ENCODE data around the gene TRIM27.
"Not testable (repeated sequence)": the region's sequence is repeated elsewhere in the genome, so short reads cannot be mapped to it uniquely, and the experiment has no call there.

Gene TRIM27

DNA sequence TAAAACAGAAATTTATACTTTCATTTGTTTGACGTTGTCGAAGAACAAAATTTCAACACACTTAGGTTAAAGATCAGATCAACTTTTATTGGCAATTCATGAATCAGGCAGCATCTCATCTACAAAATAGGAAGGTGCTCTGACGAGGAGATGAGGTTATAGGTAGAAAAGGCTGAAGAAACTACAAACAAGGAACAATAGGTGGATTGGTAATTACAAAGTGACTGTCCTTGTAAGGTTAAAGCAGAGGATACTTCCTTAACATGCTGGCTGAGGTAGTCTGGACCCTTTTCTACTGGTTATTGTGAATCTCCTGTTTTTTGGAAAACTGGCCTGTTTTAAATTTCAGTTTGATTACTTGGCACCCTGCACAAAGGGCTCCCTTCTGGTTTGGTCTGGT, 32.5 kb upstream of the TRIM27 start:
- no peak for DNase-seq (ENCODE audit: low read depth)
- TF ChIP-seq, protein P1, sequence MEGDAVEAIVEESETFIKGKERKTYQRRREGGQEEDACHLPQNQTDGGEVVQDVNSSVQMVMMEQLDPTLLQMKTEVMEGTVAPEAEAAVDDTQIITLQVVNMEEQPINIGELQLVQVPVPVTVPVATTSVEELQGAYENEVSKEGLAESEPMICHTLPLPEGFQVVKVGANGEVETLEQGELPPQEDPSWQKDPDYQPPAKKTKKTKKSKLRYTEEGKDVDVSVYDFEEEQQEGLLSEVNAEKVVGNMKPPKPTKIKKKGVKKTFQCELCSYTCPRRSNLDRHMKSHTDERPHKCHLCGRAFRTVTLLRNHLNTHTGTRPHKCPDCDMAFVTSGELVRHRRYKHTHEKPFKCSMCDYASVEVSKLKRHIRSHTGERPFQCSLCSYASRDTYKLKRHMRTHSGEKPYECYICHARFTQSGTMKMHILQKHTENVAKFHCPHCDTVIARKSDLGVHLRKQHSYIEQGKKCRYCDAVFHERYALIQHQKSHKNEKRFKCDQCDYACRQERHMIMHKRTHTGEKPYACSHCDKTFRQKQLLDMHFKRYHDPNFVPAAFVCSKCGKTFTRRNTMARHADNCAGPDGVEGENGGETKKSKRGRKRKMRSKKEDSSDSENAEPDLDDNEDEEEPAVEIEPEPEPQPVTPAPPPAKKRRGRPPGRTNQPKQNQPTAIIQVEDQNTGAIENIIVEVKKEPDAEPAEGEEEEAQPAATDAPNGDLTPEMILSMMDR (conservative IDR thresholded peaks at IDR 0.05; ENCODE audit: control insufficient read depth, insufficient read depth, low read depth, low read length): no peak
- no peak overlapping the region for H3K4me3 ChIP-seq (ENCODE audit: control insufficient read depth, low read depth, low read length)

DNA sequence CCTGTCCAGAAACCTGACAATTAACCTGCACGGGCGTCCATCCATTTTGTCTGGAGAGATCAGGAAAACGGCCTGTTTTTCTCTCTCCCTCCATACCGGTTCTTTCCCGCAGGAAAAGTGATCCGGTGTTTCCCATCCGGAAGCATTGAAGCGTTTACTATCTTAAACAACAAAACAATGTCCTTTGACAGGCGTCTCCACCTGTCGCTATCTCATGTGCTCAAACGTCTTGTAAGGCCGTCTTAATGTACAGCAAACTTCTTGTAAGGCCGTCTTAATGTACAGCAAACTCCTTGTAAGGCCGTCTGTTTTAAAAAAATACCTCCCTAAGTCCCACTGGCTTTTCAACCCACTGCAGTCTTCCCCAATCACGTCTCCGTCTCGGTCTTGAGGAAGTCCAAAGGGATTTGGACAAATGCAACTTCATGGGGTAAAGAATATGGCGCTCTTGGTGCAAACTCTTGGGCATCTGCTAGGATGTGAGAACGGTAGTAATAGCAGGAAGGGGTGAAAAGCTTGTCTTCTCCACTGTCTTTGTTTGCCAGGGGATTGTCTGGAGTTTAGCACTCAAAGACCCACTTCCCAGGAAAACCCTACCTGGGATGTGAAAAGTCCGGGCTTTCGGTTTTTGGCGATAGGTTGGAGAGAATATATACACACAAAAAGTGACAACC, 29.9 kb upstream of the TRIM27 start:
- peak overlapping the region; percentile 83 for H3K4me3 ChIP-seq (ENCODE audit: control insufficient read depth, low read depth, low read length)
- TF ChIP-seq, protein P1 (conservative IDR thresholded peaks at IDR 0.05; ENCODE audit: control insufficient read depth, insufficient read depth, low read depth, low read length): no peak
- peak; percentile 34 for DNase-seq (ENCODE audit: low read depth)

DNA sequence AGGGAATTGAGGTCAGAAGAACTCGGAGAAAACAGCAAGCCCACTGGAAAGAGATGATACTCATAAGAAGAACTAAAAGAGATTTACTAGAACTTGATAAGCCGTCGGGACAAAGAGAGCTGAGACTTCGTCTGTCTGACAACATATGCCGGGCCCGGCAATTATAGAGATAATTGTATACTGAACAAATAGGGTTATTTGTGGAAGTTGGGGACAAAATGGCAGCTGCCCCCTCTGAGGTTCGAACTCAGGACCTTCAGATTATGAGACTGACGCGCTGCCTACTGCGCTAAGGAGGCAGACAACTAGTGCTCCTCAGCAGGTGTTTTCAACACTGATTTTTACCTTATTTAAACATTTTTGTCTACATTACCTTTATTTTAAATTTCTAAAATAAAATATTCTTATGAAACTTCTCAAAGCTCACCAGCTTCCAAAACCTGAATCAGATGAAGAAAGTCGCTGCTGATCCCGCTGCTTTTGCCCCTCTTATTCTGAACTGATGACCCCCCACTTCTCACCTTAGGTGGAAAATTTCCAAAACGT, 29.3 kb upstream of the TRIM27 start:
- peak overlapping the region; percentile 83 for H3K4me3 ChIP-seq (ENCODE audit: control insufficient read depth, low read depth, low read length)
- TF ChIP-seq, protein P1 (conservative IDR thresholded peaks at IDR 0.05; ENCODE audit: control insufficient read depth, insufficient read depth, low read depth, low read length): no peak
- peak; percentile 68 for DNase-seq (ENCODE audit: low read depth)

DNA sequence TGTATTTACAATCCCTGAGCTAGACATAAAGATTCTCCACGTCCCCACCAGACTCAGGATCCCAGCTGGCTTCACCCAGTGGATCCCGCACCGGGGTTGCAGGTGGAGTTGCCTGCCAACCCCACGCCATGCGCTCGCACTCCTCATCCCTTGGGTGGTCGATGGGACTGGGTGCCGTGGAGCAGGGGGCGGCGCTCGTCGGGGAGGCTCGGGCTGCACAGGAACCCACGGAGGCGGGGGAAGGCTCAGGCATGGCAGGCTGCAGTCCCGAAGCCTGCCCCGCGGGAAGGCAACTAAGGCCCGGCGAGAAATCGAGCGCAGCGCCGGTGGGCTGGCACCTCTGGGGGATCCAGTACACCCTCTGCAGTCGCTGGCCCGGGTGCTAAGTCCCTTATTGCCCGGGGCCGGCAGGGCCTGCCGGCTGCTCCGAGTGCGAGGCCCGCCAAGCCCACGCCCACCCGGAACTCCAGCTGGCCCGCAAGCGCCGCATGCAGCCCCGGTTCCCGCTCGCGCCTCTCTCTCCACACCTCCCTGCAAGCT, 25.9 kb upstream of the TRIM27 start:
- H3K4me3 ChIP-seq (ENCODE audit: control insufficient read depth, low read depth, low read length); DNase-seq (ENCODE audit: low read depth): not testable (repeated sequence)

DNA sequence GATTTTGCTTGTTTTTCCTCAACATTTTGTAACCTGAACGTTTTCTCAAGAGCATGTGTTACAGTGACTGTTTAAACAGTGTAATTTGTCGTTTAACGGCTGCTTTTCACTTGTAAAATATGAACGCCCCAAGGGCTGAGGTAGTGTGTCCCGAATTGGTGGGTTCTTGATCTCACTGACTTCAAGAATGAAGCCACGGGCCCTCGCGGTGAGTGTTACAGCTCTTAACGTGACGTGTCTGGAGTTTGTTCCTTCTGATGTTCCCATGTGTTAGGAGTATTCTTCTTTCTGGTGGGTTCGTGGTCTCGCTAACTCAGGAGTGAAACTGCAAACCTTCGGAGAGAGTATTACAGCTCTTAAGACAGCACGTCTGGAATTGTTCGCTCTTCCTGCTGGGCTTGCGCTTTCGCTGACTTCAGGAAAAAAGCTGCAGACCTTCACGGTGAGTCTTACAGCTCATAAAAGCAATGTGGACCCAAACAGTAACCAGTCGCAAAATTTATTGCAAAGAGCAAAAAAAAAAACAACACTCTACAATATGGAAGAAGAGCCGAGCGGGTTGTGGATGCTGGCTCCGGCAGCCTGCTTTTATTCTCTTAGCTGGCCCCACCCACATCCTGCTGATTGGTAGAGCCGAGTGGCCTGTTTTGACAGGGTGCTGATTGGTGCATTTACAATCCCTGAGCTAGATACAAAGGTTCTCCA, 25.1 kb upstream of the TRIM27 start:
- TF ChIP-seq, protein P1 (conservative IDR thresholded peaks at IDR 0.05; ENCODE audit: control insufficient read depth, insufficient read depth, low read depth, low read length): no peak
- no peak for DNase-seq (ENCODE audit: low read depth)
- H3K4me3 ChIP-seq (ENCODE audit: control insufficient read depth, low read depth, low read length): no peak overlapping the region

DNA sequence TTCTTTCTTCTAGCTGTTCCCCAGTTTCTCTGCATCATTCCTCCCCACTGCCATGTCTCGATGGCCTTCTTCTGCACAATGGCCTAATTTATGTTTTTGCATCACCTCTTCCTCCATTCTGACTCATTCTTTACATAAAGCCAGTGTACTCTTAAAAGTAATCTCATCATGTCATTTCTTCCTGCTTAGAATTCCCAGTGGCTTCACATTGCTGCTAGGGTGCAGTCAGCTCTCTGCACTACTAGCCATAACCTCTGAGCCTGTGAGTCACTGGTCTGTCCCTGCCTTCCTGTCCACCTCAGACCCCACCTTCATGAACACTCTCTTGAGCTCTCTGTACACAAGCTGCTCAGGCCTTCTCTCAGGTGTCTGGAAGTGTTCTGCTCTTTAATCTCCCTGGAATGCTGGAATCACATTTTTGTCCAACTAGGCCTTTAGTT, 24.1 kb upstream of the TRIM27 start:
- TF ChIP-seq, protein P1 (conservative IDR thresholded peaks at IDR 0.05; ENCODE audit: control insufficient read depth, insufficient read depth, low read depth, low read length): no peak
- DNase-seq (ENCODE audit: low read depth): peak; percentile 50
- no peak overlapping the region for H3K4me3 ChIP-seq (ENCODE audit: control insufficient read depth, low read depth, low read length)
